Adrenal gland (tissue), 12 donors: Measurements from ENCODE around the gene ANKRD44. TPM values are rescaled to one million over a fixed set of nuclear protein-coding genes. Genes with fewer than 3 reads are reported as not detected.

Source experiments
- DNase-seq, 7 donors: peaks; one replicate each; pipeline ENCODE4 v3.0.0-alpha.2; 2019 to 2020
- H3K27ac ChIP-seq, 5 donors: fragments of 200-600 bp; sonication (generic) in 4 of 5; 1 replicate in 3 of 5; 2 replicates in 2 of 5; pipeline versions ENCODE4 v1.5.1 to v1.8.0; 2016 to 2020; ENCODE audit warnings: mild to moderate bottlenecking in 1 of 5
- H3K27me3 ChIP-seq: fragments of 200-600 bp; 2 replicates; pipeline ENCODE4 v1.8.0; 2021
- H3K36me3 ChIP-seq, 2 donors: fragments of 200-600 bp; replicated peaks in 1 of 2; 1 replicate in 1 of 2; 2 replicates in 1 of 2; pipeline versions ENCODE4 v1.5.1 to v1.8.0; 2018 to 2022
- H3K4me1 ChIP-seq, 2 donors: fragments of 200-600 bp; replicated peaks in 1 of 2; 1 replicate in 1 of 2; 2 replicates in 1 of 2; pipeline versions ENCODE4 v1.5.1 to v1.8.0; 2018 to 2021
- H3K4me3 ChIP-seq, 4 donors: fragments of 200-600 bp; sonication (generic) in 3 of 4; one replicate each; pipeline ENCODE4 v1.5.1; 2016 to 2018
- H3K9me3 ChIP-seq, 3 donors: fragments of 200-600 bp; sonication (generic) in 1 of 3; replicated peaks in 1 of 3; 1 replicate in 2 of 3; 2 replicates in 1 of 3; pipeline versions ENCODE4 v1.5.1 to v1.8.0; 2016 to 2021
- CTCF ChIP-seq, 6 experiments: fragments of 450-650 bp in 4 of 6; fragments of 200-600 bp in 2 of 6; sonication (generic) in 1 of 6; IDR thresholded peaks; 1 replicate in 5 of 6; 2 replicates in 1 of 6; pipeline versions ENCODE4 v1.5.1 to v1.8.0; 2016 to 2021; ENCODE audit warnings: antibody characterized with exemption in 6 of 6, mild to moderate bottlenecking in 2 of 6, moderate library complexity in 1 of 6
- POLR2A ChIP-seq, 2 donors: fragments of 450-650 bp; IDR thresholded peaks; one replicate each; pipeline ENCODE4 v1.6.1; 2017; ENCODE audit warnings: antibody characterized with exemption in 2 of 2, mild to moderate bottlenecking in 2 of 2, moderate library complexity in 1 of 2
- WGBS, 4 donors: extraction: QIAGEN DNeasy Blood & Tissue Kit in 2 of 4; methylation state at CpG; one replicate each; pipeline versions ENCODE4 v1.1.5 to v1.1.7; 2013 to 2017; 5-methylcytosine and 5-hydroxymethylcytosine counted together
- intact Hi-C, 2 donors: fragments of 100-400 bp; cut with DNase I; formaldehyde crosslinking; loops; one replicate each; pipeline versions ENCODE4 v1.14.1 to v1.15.0; 2022 to 2023
- polyA plus RNA-seq, 3 donors: library from polyadenylated mRNA; stranded (reverse); fragments of 200-250 nt in 2 of 3; fragments of 350-450 nt in 1 of 3; fragmentation: Illumina TruSeq in 1 of 3; extraction: RNeasy Lipid Tissue Mini Kit (QIAGEN cat#74804) in 1 of 3; gene quantifications; one replicate each; pipeline ENCODE4 v1.2.3, GENCODE V29; 2013 to 2014
- total RNA-seq, 9 donors: library from RNA; depleted of rRNA in 4 of 9; stranded (reverse); fragments of >200 nt in 4 of 9; fragments of 120-200 nt in 1 of 9; fragmentation: NEBNext Ultra II Directional in 1 of 9; extraction: Animal tissue kit (Norgen Biotek cat#: 25700) in 1 of 9; gene quantifications; one replicate each; pipeline versions ENCODE4 v1.1.0 to v1.2.4, GENCODE V29; 2013 to 2023
- donor health status: healthy with polysubstance abuse.
- donor health status: Bipolar disorder and iron deficiency.
- donor health status: DM: yes; HTN: yes; CAD: no.
- donor health status: DM: no; HTN: no; CAD: no.
- donor health status: DM: no; HTN: no; CAD: no.
- donor health status: DM: yes; HTN: yes; CAD: no.

The ANKRD44 gene
- total and polyA plus RNA-seq, 12 donors = 3.8 to 40.2 (median 21.3) TPM

GRCh38 chr2:197216361-197216979 is 94.1 kb downstream of the ANKRD44 start:
- TF ChIP-seq POLR2A (IDR thresholded peaks at IDR 0.05) (no peak), CTCF (IDR thresholded peaks at IDR 0.05) (no peak)
- no peak for DNase-seq
- H3K27ac ChIP-seq = peak overlapping the region in 3 of 5 donors; percentile 10 to 65 (median 61)
- H3K4me1 ChIP-seq = peaks cover 11 to 35% of the 10 kb centered on the region in 2 donors
- 39 to 57% (median 53%) methylated on average over 5 of the region's 5 CpGs for WGBS, 4 donors
- intact Hi-C loops = no loop called here
- no peaks in the 10 kb centered on the region for H3K9me3 ChIP-seq
- no peak overlapping the region for H3K4me3 ChIP-seq
- H3K36me3 ChIP-seq = no peaks in the 10 kb centered on the region
- H3K27me3 ChIP-seq = no peaks in the 10 kb centered on the region

GRCh38 chr2:197215748-197216360 is 94.7 kb downstream of the ANKRD44 start:
- no peak for TF ChIP-seq CTCF (IDR thresholded peaks at IDR 0.05)
- no peak for TF ChIP-seq POLR2A (IDR thresholded peaks at IDR 0.05)
- intact Hi-C loops = no loop called here
- Histone ChIP-seq H3K36me3 (no peaks in the 10 kb centered on the region), H3K27me3 (no peaks in the 10 kb centered on the region), H3K4me1 (peaks cover 11 to 35% of the 10 kb centered on the region in 2 donors), H3K27ac (peak overlapping the region in 3 of 5 donors; percentile 10 to 65 (median 61)), H3K4me3 (no peak overlapping the region), H3K9me3 (no peaks in the 10 kb centered on the region)
- no peak for DNase-seq
- 46 to 54% (median 50%) methylated on average over 3 of the region's 3 CpGs for WGBS, 4 donors

- H3K36me3 ChIP-seq = no peaks in the 10 kb centered on the region
- intact Hi-C loops = no loop called here
- no peak for TF ChIP-seq CTCF (IDR thresholded peaks at IDR 0.05)
- TF ChIP-seq POLR2A (IDR thresholded peaks at IDR 0.05) = no peak
- peak overlapping the region in 1 of 5 donors; percentile 14 for H3K27ac ChIP-seq
- no peaks in the 10 kb centered on the region for H3K27me3 ChIP-seq
- 67 to 69% (median 68%) methylated on average over 8 of the region's 8 CpGs for WGBS, 4 donors
- no peak for DNase-seq
- H3K9me3 ChIP-seq = no peaks in the 10 kb centered on the region
- H3K4me1 ChIP-seq = peaks cover 11 to 41% of the 10 kb centered on the region in 2 donors
- no peak overlapping the region for H3K4me3 ChIP-seq
Observed at GRCh38 chr2:197212344-197213262, 98.0 kb downstream of the ANKRD44 start.

DNA sequence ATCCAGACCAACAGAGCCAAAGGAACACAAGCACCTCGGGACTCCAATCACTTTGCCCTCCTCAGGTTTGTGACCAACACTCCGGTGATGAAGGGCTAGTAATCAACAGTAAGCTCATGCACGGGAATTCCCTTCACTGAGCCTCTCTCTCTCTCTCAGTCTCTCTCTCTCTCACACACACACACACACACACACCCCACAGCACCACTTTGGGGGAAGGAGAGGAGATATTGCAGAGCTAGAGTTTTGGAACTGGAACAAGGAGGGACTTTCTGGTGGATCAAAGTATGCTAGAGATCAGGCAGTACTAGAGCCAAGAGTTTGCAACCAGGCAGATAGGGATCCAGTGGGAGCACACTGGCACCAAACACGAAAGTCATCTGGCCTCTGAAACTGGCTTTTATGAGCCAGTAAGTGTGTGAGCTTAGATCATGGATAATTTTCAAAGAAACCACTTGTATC is 98.7 kb downstream of the ANKRD44 start:
- intact Hi-C loops = no loop called here
- TF ChIP-seq POLR2A (IDR thresholded peaks at IDR 0.05) (no peak), CTCF (IDR thresholded peaks at IDR 0.05) (no peak)
- no peak for DNase-seq
- no peak overlapping the region for H3K4me3 ChIP-seq
- no peaks in the 10 kb centered on the region for H3K9me3 ChIP-seq
- no peak overlapping the region for H3K27ac ChIP-seq
- H3K36me3 ChIP-seq = no peaks in the 10 kb centered on the region
- H3K27me3 ChIP-seq = no peaks in the 10 kb centered on the region
- WGBS, 4 donors = 85 to 88% (median 88%) methylated on average over 4 of the region's 4 CpGs
- peaks cover 8 to 34% of the 10 kb centered on the region in 2 donors for H3K4me1 ChIP-seq
